Panc1 (cell line): ENCODE data around the gene PEG3. TPM values are rescaled to one million over a fixed set of nuclear protein-coding genes. Genes with fewer than 3 reads are reported as not detected.

Experiments used
- ATAC-seq: fragments of 200-7000 bp; cut with Tn5 transposase; 2 replicates; pipeline ENCODE4 v1.9.1; 2020; ENCODE audit warnings: mild to moderate bottlenecking, moderate library complexity
- BruUV-seq: library from RNA; stranded (reverse); fragments of 400-500 nt; replicated peaks from 2 replicates; lab custom pipeline; 2021; lab: Mats Ljungman, UMichigan
- CTCF ChIA-PET: fragments of 300-600 bp; sonication (Branson Sonifier 250); formaldehyde crosslinking; loops from one replicate; lab custom pipeline; 2022; ENCODE audit warnings: antibody characterized with exemption; lab: Charles Lee
- POLR2A ChIA-PET: fragments of 300-600 bp; sonication (Branson Sonifier 250); formaldehyde crosslinking; loops from one replicate; lab custom pipeline; 2022; ENCODE audit warnings: antibody characterized with exemption; lab: Charles Lee
- DNase-seq: peaks from one replicate; pipeline ENCODE4 v3.0.0-alpha.2; 2010; ENCODE audit warnings: low read depth, low spot score
- H3K27ac ChIP-seq: 2 replicates; pipeline ENCODE4 v1.5.1; 2011; ENCODE audit warnings: mild to moderate bottlenecking, low read length, inconsistent platforms
- H3K27me3 ChIP-seq: fragments of 200-500 bp; sonication (Bioruptor generic); 2 replicates; pipeline ENCODE4 v1.6.0; 2014; ENCODE audit warnings: low read length, inconsistent platforms; ENCODE audit not compliant: control insufficient read depth, insufficient read depth
- H3K36me3 ChIP-seq: fragments of 200-500 bp; sonication (Bioruptor generic); 2 replicates; pipeline ENCODE4 v1.5.1; 2014; ENCODE audit warnings: inconsistent platforms, mild to moderate bottlenecking, low read length, moderate library complexity; ENCODE audit not compliant: control insufficient read depth, insufficient read depth
- H3K4me1 ChIP-seq: 2 replicates; pipeline ENCODE4 v1.5.1; 2011; ENCODE audit warnings: inconsistent platforms, mild to moderate bottlenecking, low read length, moderate library complexity; ENCODE audit not compliant: control insufficient read depth, insufficient read depth
- H3K4me3 ChIP-seq, 2 experiments: 2 replicates each; pipeline ENCODE4 v1.5.1; 2011 to 2012; ENCODE audit warnings: low read depth in 2 of 2, low read length in 2 of 2, mild to moderate bottlenecking in 2 of 2, inconsistent platforms in 1 of 2, moderate library complexity in 1 of 2
- H3K9me3 ChIP-seq: fragments of 200-500 bp; sonication (Bioruptor generic); 2 replicates; pipeline ENCODE4 v1.5.1; 2014; ENCODE audit warnings: low read depth, mild to moderate bottlenecking, inconsistent platforms, low read length, moderate library complexity; ENCODE audit not compliant: control insufficient read depth, insufficient read depth
- CTCF ChIP-seq: fragments of 450-650 bp; IDR thresholded peaks from 2 replicates; pipeline ENCODE4 v1.5.1; 2017; ENCODE audit warnings: mild to moderate bottlenecking
- POLR2AphosphoS5 ChIP-seq: IDR thresholded peaks from 2 replicates; pipeline ENCODE4 v1.6.1; 2012; ENCODE audit warnings: mild to moderate bottlenecking, low read depth, low read length, moderate library complexity
- SIN3A ChIP-seq: IDR thresholded peaks from 2 replicates; pipeline ENCODE4 v1.6.1; 2012; ENCODE audit warnings: low read depth, mild to moderate bottlenecking, low read length, moderate library complexity, borderline replicate concordance; ENCODE audit not compliant: insufficient read depth
- TCF7L2 ChIP-seq: IDR thresholded peaks from 2 replicates; pipeline ENCODE4 v1.6.1; 2011; ENCODE audit warnings: mild to moderate bottlenecking, low read depth, low read length, inconsistent platforms
- in situ Hi-C: cut with HindIII; loops from 2 replicates; pipeline ENCODE4 v1.10.0; 2016; ENCODE audit warnings: low sequenced_read_pairs, low pct_unique_long_range_greater_than_20kb
- intact Hi-C: fragments of 100-400 bp; cut with micrococcal nuclease; formaldehyde crosslinking; loops from one replicate; pipeline ENCODE4 v1.10.0; 2022; ENCODE audit not compliant: unreplicated experiment
- total RNA-seq: library from RNA; stranded (reverse); gene quantifications from one replicate; pipeline ENCODE4 v1.2.1, GENCODE V29; 2021; ENCODE audit not compliant: unreplicated experiment
- TF ChIP-seq, protein P1 (sequence below), 2 experiments: IDR thresholded peaks; 2 replicates each; pipeline ENCODE4 v1.6.1; 2011 to 2012; ENCODE audit warnings: low read depth in 2 of 2, control low read depth in 1 of 2, low read length in 1 of 2, mild to moderate bottlenecking in 1 of 2, moderate library complexity in 1 of 2; ENCODE audit not compliant: insufficient read depth in 1 of 2

The PEG3 gene
- total RNA-seq, 1 experiment from 2014 or later, result 0.15 TPM

DNA sequence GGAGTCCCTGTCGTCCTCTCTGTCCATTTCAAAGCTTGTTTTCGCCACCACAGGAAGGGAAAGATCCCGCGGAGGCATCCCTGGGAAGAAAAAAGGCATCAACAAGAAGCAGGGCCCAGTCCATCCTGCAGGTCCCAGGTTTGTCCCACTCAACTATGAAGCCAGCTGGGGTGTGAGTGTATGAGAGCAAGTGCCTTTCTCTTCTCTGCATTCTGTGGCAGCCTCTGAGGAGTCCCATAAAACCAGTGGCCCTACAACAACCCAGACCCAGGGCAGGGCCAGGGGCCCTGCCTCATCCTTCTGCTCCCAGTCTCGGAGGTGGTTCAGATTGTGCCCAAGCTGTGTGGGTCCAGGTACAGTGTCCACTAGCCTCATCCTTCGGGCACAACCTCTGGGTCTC, 18.9 kb downstream of the PEG3 start:
- TF ChIP-seq, protein P1, sequence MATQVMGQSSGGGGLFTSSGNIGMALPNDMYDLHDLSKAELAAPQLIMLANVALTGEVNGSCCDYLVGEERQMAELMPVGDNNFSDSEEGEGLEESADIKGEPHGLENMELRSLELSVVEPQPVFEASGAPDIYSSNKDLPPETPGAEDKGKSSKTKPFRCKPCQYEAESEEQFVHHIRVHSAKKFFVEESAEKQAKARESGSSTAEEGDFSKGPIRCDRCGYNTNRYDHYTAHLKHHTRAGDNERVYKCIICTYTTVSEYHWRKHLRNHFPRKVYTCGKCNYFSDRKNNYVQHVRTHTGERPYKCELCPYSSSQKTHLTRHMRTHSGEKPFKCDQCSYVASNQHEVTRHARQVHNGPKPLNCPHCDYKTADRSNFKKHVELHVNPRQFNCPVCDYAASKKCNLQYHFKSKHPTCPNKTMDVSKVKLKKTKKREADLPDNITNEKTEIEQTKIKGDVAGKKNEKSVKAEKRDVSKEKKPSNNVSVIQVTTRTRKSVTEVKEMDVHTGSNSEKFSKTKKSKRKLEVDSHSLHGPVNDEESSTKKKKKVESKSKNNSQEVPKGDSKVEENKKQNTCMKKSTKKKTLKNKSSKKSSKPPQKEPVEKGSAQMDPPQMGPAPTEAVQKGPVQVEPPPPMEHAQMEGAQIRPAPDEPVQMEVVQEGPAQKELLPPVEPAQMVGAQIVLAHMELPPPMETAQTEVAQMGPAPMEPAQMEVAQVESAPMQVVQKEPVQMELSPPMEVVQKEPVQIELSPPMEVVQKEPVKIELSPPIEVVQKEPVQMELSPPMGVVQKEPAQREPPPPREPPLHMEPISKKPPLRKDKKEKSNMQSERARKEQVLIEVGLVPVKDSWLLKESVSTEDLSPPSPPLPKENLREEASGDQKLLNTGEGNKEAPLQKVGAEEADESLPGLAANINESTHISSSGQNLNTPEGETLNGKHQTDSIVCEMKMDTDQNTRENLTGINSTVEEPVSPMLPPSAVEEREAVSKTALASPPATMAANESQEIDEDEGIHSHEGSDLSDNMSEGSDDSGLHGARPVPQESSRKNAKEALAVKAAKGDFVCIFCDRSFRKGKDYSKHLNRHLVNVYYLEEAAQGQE (IDR thresholded peaks at IDR 0.05; ENCODE audit: insufficient read depth in 1 of 2, low read depth in 2 of 2, low read length in 1 of 2), result no peak
- TF ChIP-seq CTCF, result no peak
- in situ Hi-C loops, result no loop called here
- POLR2A ChIA-PET, result no interaction called here
- intact Hi-C loops, result no loop called here
- Histone ChIP-seq H3K9me3 (peaks cover 8% of the 10 kb centered on the region; the same call in 1 of the 2 replicates), H3K36me3 (no peaks in the 10 kb centered on the region), H3K27ac (no peak overlapping the region), H3K4me3 (no peak overlapping the region), H3K27me3 (no peaks in the 10 kb centered on the region), H3K4me1 (no peaks in the 10 kb centered on the region)
- DNase-seq, result no peak
- CTCF ChIA-PET, result no interaction called here
- BruUV-seq, result no TSS peak
- ATAC-seq, result no peak

GRCh38 chr19:56821209-56821608, 19.3 kb downstream of the PEG3 start:
- no peak overlapping the region for H3K4me3 ChIP-seq
- no peak for DNase-seq
- no peak for ATAC-seq
- intact Hi-C loops, result no loop called here
- ChIA-PET POLR2A (no interaction called here), CTCF (no interaction called here)
- no peaks in the 10 kb centered on the region for H3K27me3 ChIP-seq
- H3K4me1 ChIP-seq, result no peaks in the 10 kb centered on the region
- no peak overlapping the region for H3K27ac ChIP-seq
- TF ChIP-seq SIN3A (no peak), TCF7L2 (no peak), POLR2AphosphoS5 (no peak), CTCF (no peak)
- TF ChIP-seq, protein P1 (IDR thresholded peaks at IDR 0.05; ENCODE audit: insufficient read depth in 1 of 2, low read depth in 2 of 2, low read length in 1 of 2), result no peak
- in situ Hi-C loops, result no loop called here
- H3K9me3 ChIP-seq, result peaks cover 8% of the 10 kb centered on the region; the same call in 1 of the 2 replicates
- no TSS peak for BruUV-seq
- no peaks in the 10 kb centered on the region for H3K36me3 ChIP-seq
